Esophagus squamous epithelium (tissue), 5 donors: ENCODE results near the gene OPALIN. TPM values are rescaled to one million over a fixed set of nuclear protein-coding genes. Genes with fewer than 3 reads are reported as not detected.

Source experiments
- DNase-seq: peaks from one replicate; lab custom pipeline; 2025; lab: John Stamatoyannopoulos, UW
- H3K27ac ChIP-seq, 4 donors: fragments of 200-600 bp; sonication (generic); one replicate each; pipeline ENCODE4 v1.5.1; 2016 to 2019; ENCODE audit warnings: mild to moderate bottlenecking in 1 of 4
- H3K27me3 ChIP-seq, 4 donors: fragments of 200-600 bp; sonication (generic); 1 replicate in 3 of 4; 2 replicates in 1 of 4; pipeline versions ENCODE4 v1.5.1 to v1.6.0; 2017 to 2021; ENCODE audit warnings: antibody characterized with exemption in 1 of 4
- H3K36me3 ChIP-seq, 3 donors: fragments of 200-600 bp; sonication (generic); one replicate each; pipeline ENCODE4 v1.5.1; 2016 to 2019
- H3K4me1 ChIP-seq, 3 donors: fragments of 200-600 bp; sonication (generic); one replicate each; pipeline ENCODE4 v1.5.1; 2017 to 2019
- H3K4me3 ChIP-seq, 4 donors: fragments of 200-600 bp; sonication (generic); 1 replicate in 3 of 4; 2 replicates in 1 of 4; pipeline ENCODE4 v1.5.1; 2016 to 2019; ENCODE audit warnings: mild to moderate bottlenecking in 2 of 4, moderate library complexity in 1 of 4
- H3K9me3 ChIP-seq, 3 donors: fragments of 200-600 bp; sonication (generic); one replicate each; pipeline ENCODE4 v1.5.1; 2016 to 2019
- CTCF ChIP-seq, 6 experiments: fragments of 450-650 bp in 4 of 6; fragments of 200-600 bp in 2 of 6; sonication (generic) in 2 of 6; IDR thresholded peaks; one replicate each; pipeline ENCODE4 v1.5.1; 2016 to 2019; ENCODE audit warnings: antibody characterized with exemption in 6 of 6, mild to moderate bottlenecking in 4 of 6, moderate library complexity in 4 of 6
- POLR2A ChIP-seq, 4 donors: fragments of 450-650 bp; IDR thresholded peaks; one replicate each; pipeline ENCODE4 v1.6.1; 2017; ENCODE audit warnings: antibody characterized with exemption in 4 of 4, mild to moderate bottlenecking in 4 of 4, moderate library complexity in 3 of 4
- WGBS, 2 donors: methylation state at CpG; one replicate each; pipeline ENCODE4 v1.1.5; 2018; 5-methylcytosine and 5-hydroxymethylcytosine counted together
- intact Hi-C: fragments of 100-400 bp; cut with DNase I; formaldehyde crosslinking; loops from one replicate; pipeline ENCODE4 v1.15.0; 2022
- total RNA-seq, 4 donors: library from RNA; depleted of rRNA; stranded (reverse); fragments of >200 nt; gene quantifications; one replicate each; pipeline ENCODE4 v1.1.0, GENCODE V29; 2016
- donor health status: DM: yes; HTN: yes; CAD: no.

OPALIN gene
- total RNA-seq, 4 donors from 2014 or later: not detected

GRCh38 chr10:96322275-96322674 is 36.5 kb downstream of the OPALIN start:
- Histone ChIP-seq H3K27me3 (peaks cover 0 to 45% (median 0%) of the 10 kb centered on the region in 4 donors), H3K36me3 (no peaks in the 10 kb centered on the region), H3K4me1 (no peaks in the 10 kb centered on the region), H3K9me3 (no peaks in the 10 kb centered on the region), H3K27ac (no peak overlapping the region), H3K4me3 (no peak overlapping the region)
- DNase-seq: no peak
- intact Hi-C loops: no loop called here
- TF ChIP-seq POLR2A (IDR thresholded peaks at IDR 0.05): no peak
- no peak for TF ChIP-seq CTCF (IDR thresholded peaks at IDR 0.05)
- WGBS, 2 donors: 81 to 82% methylated on average over 1 of the region's 1 CpG

- WGBS, 2 donors: 39 to 43% methylated on average over 3 to 5 of the region's 5 CpGs
- intact Hi-C loops: no loop called here
- peaks cover 0 to 42% (median 0%) of the 10 kb centered on the region in 4 donors for H3K27me3 ChIP-seq
- no peaks in the 10 kb centered on the region for H3K36me3 ChIP-seq
- H3K4me3 ChIP-seq: no peak overlapping the region
- TF ChIP-seq POLR2A (IDR thresholded peaks at IDR 0.05) (no peak), CTCF (IDR thresholded peaks at IDR 0.05) (no peak)
- no peaks in the 10 kb centered on the region for H3K9me3 ChIP-seq
- no peak for DNase-seq
- H3K4me1 ChIP-seq: no peaks in the 10 kb centered on the region
- H3K27ac ChIP-seq: no peak overlapping the region
These were observed 37.0 kb downstream of the OPALIN start for GRCh38 chr10:96321822-96322221.

GRCh38 chr10:96319754-96320474 is 38.9 kb downstream of the OPALIN start:
- H3K4me3 ChIP-seq: no peak overlapping the region
- DNase-seq: no peak
- 30 to 42% methylated on average over 3 of the region's 3 CpGs for WGBS, 2 donors
- intact Hi-C loops: no loop called here
- peaks cover 0 to 39% (median 0%) of the 10 kb centered on the region in 4 donors for H3K27me3 ChIP-seq
- H3K4me1 ChIP-seq: no peaks in the 10 kb centered on the region
- H3K27ac ChIP-seq: no peak overlapping the region
- no peaks in the 10 kb centered on the region for H3K36me3 ChIP-seq
- no peak for TF ChIP-seq CTCF (IDR thresholded peaks at IDR 0.05)
- no peak for TF ChIP-seq POLR2A (IDR thresholded peaks at IDR 0.05)
- H3K9me3 ChIP-seq: no peaks in the 10 kb centered on the region

- no peaks in the 10 kb centered on the region for H3K9me3 ChIP-seq
These were observed 41.6 kb downstream of the OPALIN start for GRCh38 chr10:96317067-96317833.

More at GRCh38 chr10:96317067-96317833, 41.6 kb downstream of the OPALIN start:
- intact Hi-C loops: no loop called here
- Histone ChIP-seq H3K27me3 (peaks cover 0 to 22% (median 0%) of the 10 kb centered on the region in 4 donors), H3K4me1 (no peaks in the 10 kb centered on the region), H3K36me3 (no peaks in the 10 kb centered on the region), H3K4me3 (no peak overlapping the region), H3K27ac (no peak overlapping the region)
- no peak for TF ChIP-seq POLR2A (IDR thresholded peaks at IDR 0.05)
- TF ChIP-seq CTCF (IDR thresholded peaks at IDR 0.05): no peak
- WGBS, 2 donors: 71 to 74% methylated on average over 4 of the region's 4 CpGs
- no peak for DNase-seq
